Activated CD4-positive, alpha-beta T cell treated with anti-CD3 and anti-CD28 coated beads, Interleukin-2, amount 50 U/mL, for 4 hours (primary cell): ENCODE results near the gene PLXNA4.

Experiments
- DNase-seq, 2 experiments: peaks; one replicate each; pipeline ENCODE4 v3.0.0-alpha.2; 2020

Gene PLXNA4

DNA sequence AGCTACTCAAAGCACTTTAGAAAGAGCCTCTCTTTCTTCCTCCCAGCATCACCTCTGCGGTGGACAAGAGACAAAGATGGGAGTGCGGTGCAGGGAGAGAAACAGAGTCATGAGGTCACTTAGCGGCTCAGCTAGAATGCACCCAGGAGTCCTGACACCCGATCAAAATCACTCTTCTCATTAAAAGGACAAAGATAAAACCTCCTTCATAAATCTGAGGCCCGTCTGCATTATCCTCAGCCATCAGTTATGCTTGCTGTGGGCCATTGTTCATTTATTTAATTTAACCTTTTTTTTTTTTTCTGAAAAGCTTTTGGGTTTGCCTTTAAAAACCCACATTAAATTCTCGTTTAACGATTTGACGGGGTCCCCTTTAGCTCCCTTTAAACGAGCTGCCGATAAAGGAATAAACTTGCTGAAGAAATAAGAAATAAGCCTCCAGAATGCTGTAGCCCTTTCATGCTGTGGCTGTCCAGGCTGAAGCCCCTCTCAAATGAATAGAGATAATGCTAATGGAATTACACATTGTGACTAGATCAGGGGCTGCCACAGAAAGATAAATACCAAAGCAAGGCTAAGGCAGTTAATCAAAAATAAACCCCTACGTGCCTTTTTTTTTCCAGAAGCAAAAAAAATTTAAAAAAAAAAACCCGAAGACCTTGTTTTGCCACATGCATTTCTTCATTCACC, 16.1 kb upstream of the PLXNA4 start:
- no peak for DNase-seq

GRCh38 chr7:132590162-132590561, 13.9 kb upstream of the PLXNA4 start:
- DNase-seq = no peak

DNA sequence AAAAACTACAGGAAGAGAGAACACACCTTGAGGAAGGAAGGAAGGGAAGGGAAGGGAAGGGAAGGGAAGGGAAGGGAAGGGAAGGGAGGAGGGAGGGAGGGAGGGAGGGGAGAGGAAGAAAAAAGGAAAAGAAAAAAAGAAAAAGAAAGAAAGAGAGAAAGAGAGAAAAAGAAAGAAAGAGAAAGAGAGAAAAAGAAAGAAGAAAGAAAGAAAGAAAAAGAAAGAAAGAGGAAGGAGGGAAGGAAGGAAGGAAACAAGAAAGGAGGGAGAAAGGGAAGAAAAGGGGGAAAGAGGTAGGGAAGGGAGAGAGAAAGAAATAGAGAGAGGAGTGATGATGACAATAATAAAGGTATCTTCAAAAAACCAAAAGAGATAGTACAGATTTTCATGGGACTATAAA, 12.3 kb upstream of the PLXNA4 start:
- DNase-seq = no peak

DNA sequence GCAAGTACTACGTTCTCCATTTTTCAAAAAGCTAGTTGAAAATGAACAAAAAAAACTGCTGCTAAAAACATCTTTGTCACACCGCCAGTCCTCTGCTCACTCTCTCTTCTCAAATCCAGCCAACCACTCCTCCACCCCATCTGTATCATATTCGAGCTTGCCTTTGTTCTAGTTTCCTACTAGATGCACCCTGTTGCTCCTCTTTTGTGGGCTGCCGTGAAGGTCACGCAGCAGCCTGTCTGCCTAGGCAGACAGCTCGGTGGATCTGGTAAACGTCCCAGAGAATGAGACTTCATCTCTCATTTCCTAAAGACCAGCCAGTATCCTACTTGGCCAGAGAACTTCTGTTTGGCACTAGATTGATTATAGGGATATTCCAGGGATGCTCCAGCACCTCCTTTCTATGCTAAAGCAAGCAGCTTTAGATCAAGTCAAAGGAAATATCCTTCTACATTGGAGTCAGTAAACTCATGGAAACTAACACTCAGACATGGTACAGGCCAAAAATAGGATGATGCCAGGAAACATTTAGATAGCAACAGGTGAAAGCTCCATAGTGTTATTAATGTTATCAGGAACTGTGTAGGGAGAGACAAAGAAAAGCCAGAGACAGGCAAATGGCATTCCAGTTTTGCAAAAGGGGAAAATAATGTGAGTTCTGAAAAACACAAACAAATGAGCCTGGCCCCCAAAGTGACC, 8.7 kb upstream of the PLXNA4 start:
- DNase-seq = no peak

DNA sequence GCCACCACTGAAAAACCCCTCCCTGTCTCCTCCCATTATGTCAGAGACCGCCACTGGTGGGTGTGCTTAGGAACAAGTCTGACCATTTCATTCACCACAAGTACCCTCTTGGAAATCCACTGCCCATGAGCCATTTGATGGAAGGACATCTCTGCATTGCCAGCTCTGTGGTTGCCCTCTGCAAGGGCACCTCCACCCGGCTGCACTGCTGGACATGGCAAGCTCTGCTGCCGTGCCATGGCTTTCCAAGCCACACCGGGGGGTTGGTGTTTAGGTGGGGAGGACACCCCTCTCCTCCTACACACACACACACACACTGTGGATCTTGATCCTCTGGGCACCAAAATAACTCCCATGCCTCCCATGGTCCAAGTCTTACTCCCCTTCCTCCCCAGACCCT, 5.2 kb upstream of the PLXNA4 start:
- DNase-seq = no peak

DNA sequence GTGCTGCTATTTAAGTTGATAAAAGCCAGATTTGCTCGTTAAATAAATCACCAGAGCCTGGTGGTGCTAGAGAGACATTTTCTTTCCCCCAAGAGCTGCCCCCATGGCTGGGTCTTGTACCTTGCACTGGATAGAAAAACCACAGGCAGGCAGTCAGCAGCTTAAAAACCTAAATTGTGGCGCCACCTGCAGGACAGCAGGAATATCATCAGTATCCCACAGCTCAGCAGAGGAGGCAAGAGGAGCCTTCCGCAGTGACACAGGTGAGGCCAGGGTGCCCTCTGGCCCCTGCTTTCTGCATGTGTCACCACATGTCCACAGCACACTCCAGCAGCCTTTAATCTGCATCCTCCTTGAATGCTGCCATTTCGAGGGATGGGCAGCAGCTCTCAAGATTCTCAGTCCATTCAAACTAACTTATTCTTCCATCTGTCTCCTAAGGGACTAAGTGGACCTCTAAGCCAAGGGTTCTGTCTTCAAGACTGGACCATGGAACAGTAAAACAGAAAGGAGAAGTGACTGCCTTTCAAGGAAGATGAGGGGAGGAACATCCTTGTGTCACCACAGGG, 4.5 kb upstream of the PLXNA4 start:
- DNase-seq = peak; percentile 53 to 56

- DNase-seq = no peak
Observed at GRCh38 chr7:132580277-132580676, 4.0 kb upstream of the PLXNA4 start.

GRCh38 chr7:132579260-132579899, 3.1 kb upstream of the PLXNA4 start:
- no peak for DNase-seq

GRCh38 chr7:132578826-132579225, 2.6 kb upstream of the PLXNA4 start:
- no peak for DNase-seq

DNA sequence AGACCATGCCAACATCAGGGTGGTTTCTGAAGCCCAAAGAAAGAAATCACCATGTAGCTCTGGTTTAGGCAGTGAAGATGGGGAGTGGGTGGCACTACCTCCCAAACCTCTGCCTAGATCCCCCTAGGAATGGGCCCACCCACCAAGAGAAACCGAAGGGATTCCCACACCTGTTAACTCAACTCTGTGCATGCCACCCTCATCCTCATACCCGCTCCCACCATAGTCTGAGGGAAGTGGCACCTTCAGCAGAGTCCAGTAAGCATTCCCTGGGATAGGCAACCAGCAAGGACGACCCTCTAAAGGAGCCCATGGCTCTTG, 1.7 kb upstream of the PLXNA4 start:
- DNase-seq = no peak

DNA sequence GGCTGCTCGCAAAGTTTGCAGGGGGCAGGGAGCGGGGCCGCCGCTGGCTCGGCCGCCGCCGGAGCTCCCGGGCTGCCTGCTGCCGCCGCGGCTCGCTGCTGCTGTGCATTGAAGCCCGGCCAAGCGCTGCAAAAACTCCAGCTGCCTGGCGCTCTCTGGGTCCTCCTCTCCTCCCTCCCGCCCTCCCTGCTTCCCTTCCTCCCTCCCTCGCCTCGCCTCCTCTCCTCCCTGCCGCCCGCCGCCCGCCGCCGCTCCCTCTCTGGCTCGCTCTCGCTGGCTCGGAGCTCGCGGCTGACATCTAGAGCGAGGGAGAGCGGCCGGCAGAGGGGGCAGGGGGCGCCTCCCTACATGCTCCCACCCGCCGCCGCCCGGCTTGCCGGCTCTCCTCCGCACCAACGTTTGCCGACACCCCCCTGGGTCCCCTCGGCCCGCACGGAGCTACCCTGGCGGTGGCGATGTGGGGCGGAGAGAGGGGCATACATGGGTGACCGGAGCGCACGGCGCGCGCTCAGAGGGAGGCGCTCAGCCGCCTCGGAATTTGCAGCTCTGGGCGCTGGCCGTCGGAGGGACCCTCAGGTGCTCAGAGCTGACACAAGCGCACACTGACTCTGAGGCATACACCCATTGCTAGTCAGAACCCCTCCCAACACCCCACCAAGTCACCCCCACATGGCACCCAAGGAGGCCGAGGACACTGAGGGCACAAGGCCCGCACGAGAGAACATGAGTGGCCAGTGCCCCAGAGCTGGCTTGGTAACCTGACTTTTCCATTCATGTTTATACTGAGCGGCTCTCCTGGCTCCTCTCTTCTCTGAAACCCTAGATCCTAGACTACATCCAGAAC, 1.2 kb upstream of the PLXNA4 start:
- no peak for DNase-seq

GRCh38 chr7:132576721-132577085, 433 bp upstream of the PLXNA4 start:
- no peak for DNase-seq

GRCh38 chr7:132575419-132575981, 770 bp downstream of the PLXNA4 start:
- DNase-seq = no peak

GRCh38 chr7:132574223-132574622, 2.0 kb downstream of the PLXNA4 start:
- no peak for DNase-seq

DNA sequence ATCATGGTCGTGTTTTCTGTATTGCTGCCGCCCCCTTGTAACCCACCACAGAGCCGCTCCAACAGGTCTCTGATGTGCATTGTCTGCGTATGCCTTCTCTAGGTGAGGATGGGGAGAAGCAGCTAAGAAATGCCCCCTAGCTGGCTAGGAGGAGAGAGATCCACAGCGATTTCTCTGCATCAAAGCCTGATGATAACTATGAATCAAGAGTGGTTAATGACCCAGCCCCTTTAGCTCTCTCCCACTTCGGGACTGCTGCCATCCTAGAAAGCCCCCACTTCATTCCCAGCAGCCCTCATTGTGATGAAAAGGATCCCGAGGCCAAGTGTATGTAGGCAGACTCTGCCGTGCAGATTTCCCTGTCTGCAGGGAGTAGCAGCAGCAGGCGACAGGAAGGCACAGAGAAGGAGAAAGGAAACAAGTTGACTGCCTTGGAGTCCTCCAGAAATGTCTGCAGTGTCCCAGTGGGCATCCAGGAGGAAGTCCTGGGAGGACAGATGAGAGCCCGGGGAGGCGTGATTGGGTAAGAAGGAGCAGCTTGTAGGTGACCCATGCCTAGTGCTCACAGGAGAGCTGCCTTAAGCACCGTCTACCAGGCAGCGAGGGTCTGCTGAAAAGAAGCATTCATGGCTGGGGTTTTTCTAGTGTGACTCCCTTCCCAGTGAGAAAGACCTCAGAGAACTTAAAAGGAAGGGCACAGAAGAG, 2.9 kb downstream of the PLXNA4 start:
- DNase-seq = no peak

GRCh38 chr7:132572526-132572925, 3.7 kb downstream of the PLXNA4 start:
- DNase-seq = no peak

DNA sequence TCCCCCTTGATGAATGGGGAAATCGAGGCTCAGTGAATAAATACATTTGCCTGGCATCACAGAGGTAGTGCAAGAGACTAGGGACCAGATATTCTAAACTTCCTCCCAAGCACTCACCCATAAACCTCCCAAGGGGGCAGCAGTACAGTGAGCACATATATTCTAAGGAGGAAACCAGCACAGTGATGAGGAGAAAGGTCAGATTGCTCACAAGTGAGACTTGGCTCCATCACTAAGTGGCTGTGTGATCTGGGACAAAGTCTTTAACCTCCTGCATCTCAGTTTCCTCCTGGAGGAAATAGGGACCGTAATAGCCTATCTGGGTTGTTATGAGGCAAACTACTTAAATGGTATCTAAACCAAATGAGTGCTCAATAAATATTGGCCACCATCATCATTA, 4.3 kb downstream of the PLXNA4 start:
- no peak for DNase-seq

GRCh38 chr7:132569884-132570614, 6.2 kb downstream of the PLXNA4 start:
- no peak for DNase-seq

GRCh38 chr7:132568962-132569361, 7.3 kb downstream of the PLXNA4 start:
- no peak for DNase-seq

DNA sequence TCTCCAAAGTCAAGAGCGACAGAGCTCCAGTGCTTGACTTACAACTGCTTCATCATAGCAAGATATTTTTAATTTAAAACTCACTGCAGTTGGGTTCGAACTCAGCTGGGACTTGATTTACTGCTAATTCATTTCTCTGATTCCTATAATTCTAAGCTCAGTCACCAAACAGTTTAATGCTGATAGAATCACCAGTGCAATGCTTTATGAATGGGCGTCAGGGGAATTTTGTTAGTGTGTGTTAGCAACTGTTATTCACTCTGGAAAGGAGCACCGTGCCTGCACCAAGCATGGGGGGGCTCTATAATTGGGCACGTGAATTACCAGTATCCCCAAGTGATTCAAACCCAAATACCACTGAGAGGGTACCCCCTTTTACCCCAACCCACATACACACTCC, 10.4 kb downstream of the PLXNA4 start:
- DNase-seq = no peak

DNA sequence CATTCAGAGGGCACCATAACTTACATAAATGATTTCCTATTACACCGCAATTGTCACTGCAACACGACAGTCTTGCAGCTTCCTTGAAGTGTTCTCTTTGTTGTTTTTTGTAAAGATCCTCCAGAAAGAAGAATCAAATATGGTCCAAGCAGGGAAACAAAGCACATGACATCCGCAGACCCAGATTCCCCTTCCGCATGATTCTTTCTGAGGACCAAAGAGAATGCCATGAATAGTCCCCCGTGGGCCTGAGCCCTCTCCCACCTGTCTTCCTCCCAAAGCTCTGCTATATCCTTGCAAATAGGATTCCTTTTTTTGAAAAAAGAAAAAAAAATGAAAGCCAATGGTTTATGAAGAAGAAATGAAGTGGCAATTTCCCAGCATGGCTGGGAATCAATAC, 10.8 kb downstream of the PLXNA4 start:
- DNase-seq = no peak

DNA sequence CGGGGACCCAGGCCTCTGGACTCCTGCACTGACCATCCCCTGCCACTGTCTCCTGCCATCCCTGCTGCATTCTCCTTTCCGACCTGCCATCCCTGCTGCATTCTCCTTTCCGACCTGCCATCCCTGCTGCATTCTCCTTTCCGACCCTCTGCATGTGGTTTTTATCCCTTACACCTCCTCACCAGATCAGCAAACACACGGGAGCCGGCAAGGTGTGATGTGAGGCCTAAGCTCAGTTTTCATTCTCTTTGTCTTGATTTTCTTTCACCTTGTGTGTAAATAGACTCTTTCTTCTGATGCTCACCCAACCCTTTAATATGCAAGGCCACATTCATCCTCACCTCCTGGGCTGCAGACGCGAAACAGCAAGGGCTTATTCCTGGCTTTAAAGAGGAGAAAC, 11.4 kb downstream of the PLXNA4 start:
- no peak for DNase-seq
